Ascending aorta (tissue), 2 donors: ENCODE results near the gene CLCNKA. TPM values are rescaled to one million over a fixed set of nuclear protein-coding genes. Genes with fewer than 3 reads are reported as not detected.
"Not testable (repeated sequence)": the region's sequence is repeated elsewhere in the genome, so short reads cannot be mapped to it uniquely, and the experiment has no call there.

Experiments used
- DNase-seq, 2 donors: peaks; one replicate each; pipeline ENCODE4 v3.0.0-alpha.2; 2019; ENCODE audit warnings: low spot score in 2 of 2
- H3K27ac ChIP-seq, 2 donors: fragments of 200-600 bp; sonication (generic); one replicate each; pipeline ENCODE4 v1.5.1; 2016 to 2017; ENCODE audit warnings: mild to moderate bottlenecking in 1 of 2
- H3K27me3 ChIP-seq: fragments of 200-600 bp; sonication (generic); one replicate; pipeline ENCODE4 v1.5.1; 2017
- H3K36me3 ChIP-seq, 2 donors: fragments of 200-600 bp; sonication (generic); one replicate each; pipeline ENCODE4 v1.5.1; 2016
- H3K4me1 ChIP-seq, 2 donors: fragments of 200-600 bp; sonication (generic); one replicate each; pipeline ENCODE4 v1.5.1; 2016 to 2017; ENCODE audit warnings: mild to moderate bottlenecking in 1 of 2
- H3K4me3 ChIP-seq, 2 donors: fragments of 200-600 bp; sonication (generic); one replicate each; pipeline ENCODE4 v1.5.1; 2016 to 2017; ENCODE audit warnings: mild to moderate bottlenecking in 1 of 2
- H3K9me3 ChIP-seq, 2 donors: fragments of 200-600 bp; sonication (generic); one replicate each; pipeline ENCODE4 v1.5.1; 2016
- CTCF ChIP-seq, 3 experiments: fragments of 200-600 bp in 2 of 3; fragments of 450-650 bp in 1 of 3; sonication (generic) in 2 of 3; IDR thresholded peaks; one replicate each; pipeline ENCODE4 v1.5.1; 2016 to 2019; ENCODE audit warnings: antibody characterized with exemption in 3 of 3, mild to moderate bottlenecking in 1 of 3, moderate library complexity in 1 of 3
- intact Hi-C: fragments of 100-400 bp; cut with DNase I; formaldehyde crosslinking; loops from one replicate; pipeline ENCODE4 v1.15.1; 2023
- total RNA-seq: library from RNA; depleted of rRNA; stranded (reverse); fragments of >200 nt; gene quantifications from one replicate; pipeline ENCODE4 v1.1.0, GENCODE V29; 2016

The CLCNKA gene
- total RNA-seq, 1 donor from 2014 or later = not detected

DNA sequence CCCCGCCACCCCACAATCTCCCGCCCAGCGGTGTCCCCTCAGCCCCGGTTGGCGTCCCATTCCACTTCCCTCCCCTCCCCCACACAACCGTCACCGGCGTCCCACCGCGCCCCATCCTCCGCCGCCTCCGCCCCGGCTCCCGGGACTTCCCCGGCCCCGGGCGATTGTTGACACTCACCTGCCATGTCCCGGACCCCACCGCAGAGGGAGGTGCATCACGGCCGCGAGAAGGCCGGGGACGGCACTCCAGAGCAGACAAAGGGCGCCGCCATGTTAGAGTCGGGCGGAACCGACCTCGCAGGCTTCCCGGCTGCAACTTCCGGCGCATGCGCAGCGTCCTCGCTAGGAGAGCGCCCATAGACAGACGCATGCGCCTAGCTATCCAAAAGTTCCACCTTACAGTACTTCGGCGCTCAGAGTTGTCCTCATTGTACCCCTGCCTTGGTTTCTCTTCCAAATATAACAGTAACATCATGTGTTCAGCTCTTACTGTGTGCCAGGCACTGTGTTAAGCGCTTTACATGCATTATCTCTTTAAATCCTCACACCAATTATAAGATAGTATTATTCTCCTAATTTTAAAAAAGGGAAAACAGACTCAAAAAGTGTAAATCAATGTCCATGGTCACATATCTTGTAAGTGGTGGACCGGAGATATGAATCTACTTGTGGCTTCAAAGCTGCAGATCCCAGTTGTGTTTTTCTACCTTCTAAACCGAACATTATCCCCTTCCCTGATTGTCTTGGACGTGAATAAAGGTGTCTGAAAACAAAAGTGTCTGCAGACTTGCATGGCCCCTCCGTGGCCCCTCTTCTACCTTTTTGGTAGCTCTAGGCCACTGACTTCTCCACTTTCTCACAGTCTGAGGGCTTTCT is 45.8 kb upstream of the CLCNKA start, which contains the start of gene ZBTB17:
TSS of gene ZBTB17 (minus strand) at position 297 of the 876 bp plus-strand sequence. CDS start 27,606 bp downstream, outside the sequence.
- peak in 1 of 3 experiments; percentile 6 for TF ChIP-seq CTCF (IDR thresholded peaks at IDR 0.05)
- Histone ChIP-seq H3K4me1 (peaks cover 5 to 14% of the 10 kb centered on the region in 2 donors), H3K27me3 (no peaks in the 10 kb centered on the region), H3K4me3 (peak within 1 kb of the TSS; percentile 81 to 84), H3K9me3 (no peaks in the 10 kb centered on the region), H3K27ac (peak within 1 kb of the TSS; percentile 77 to 80), H3K36me3 (peaks cover 8 to 13% of the 10 kb centered on the region in 2 donors)
- DNase-seq = peak; percentile 69 to 96
- intact Hi-C loops = loop anchor here (2.0 kb wide), 1 partner anchor 25 kb away; no protein-coding TSS in a partner anchor

DNA sequence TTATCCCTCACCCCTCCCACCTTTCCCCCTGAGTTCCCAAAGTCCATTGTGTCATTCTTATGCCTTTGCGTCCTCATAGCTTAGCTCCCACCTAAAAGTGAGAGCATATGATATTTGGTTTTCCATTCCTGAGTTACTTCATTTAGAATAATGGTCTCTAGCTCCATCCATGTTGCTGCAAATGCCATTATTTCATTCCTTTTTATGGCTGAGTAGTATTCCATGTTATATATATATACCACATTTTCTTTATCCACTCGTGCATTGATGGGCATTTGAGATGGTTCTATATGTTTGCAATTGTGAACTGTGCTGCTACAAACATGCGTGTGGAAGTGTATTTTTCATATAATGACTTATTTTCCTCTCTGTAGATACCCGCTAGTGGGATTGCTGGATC is 43.9 kb upstream of the CLCNKA start:
- H3K27me3 ChIP-seq, H3K27ac ChIP-seq, H3K36me3 ChIP-seq, H3K9me3 ChIP-seq, DNase-seq, H3K4me3 ChIP-seq: not testable (repeated sequence)
- intact Hi-C loops = loop anchor here (2.0 kb wide), 1 partner anchor 27 kb away; no protein-coding TSS in a partner anchor
- peaks cover 5 to 14% of the 10 kb centered on the region in 2 donors for H3K4me1 ChIP-seq

GRCh38 chr1:15981679-15982078 is 40.2 kb upstream of the CLCNKA start:
- Histone ChIP-seq H3K36me3 (no peaks in the 10 kb centered on the region), H3K27me3 (no peaks in the 10 kb centered on the region), H3K4me3 (no peak overlapping the region), H3K4me1 (no peaks in the 10 kb centered on the region), H3K27ac (no peak overlapping the region), H3K9me3 (no peaks in the 10 kb centered on the region)
- no peak for TF ChIP-seq CTCF (IDR thresholded peaks at IDR 0.05)
- intact Hi-C loops = no loop called here
- DNase-seq = no peak

- intact Hi-C loops = no loop called here
- no peak for TF ChIP-seq CTCF (IDR thresholded peaks at IDR 0.05)
- Histone ChIP-seq H3K4me1 (no peaks in the 10 kb centered on the region), H3K27ac (no peak overlapping the region), H3K36me3 (no peaks in the 10 kb centered on the region), H3K9me3 (no peaks in the 10 kb centered on the region), H3K27me3 (no peaks in the 10 kb centered on the region), H3K4me3 (no peak overlapping the region)
- no peak for DNase-seq
Measured at GRCh38 chr1:15983275-15983674, 38.6 kb upstream of the CLCNKA start.

DNA sequence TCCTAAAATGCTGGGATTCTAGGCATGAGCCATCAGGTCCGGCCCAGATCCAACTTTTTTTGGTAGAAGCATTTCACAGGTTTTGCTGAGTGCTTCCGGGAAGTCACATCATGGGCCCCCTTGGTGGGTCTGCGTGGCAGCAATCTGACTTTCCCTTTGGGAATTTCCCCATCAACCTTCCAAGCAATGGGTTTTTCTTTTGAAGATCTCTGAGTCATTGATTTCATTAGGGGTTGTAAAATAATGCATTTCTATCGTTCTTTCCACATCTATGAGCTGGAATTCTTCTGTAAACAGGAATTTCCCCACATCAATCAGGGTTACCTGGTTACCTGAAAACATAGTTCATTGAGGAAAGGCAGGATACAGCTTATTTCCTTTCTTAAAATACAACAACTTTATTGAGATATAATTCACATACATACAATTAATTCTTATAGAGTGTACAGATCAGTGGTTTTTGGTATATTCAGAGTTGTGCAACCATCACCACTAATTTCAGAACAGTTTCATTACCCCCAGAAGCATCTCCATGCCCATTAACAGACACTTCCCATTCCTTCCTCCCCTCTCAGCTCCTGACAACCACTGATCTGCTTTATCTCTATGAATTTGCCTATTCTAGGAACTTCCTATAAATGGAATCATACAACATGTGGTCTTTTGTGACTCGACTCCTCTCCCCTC is 36.1 kb upstream of the CLCNKA start:
- no peak for DNase-seq
- no peak for TF ChIP-seq CTCF (IDR thresholded peaks at IDR 0.05)
- Histone ChIP-seq H3K27me3 (no peaks in the 10 kb centered on the region), H3K36me3 (no peaks in the 10 kb centered on the region), H3K4me3 (no peak overlapping the region), H3K4me1 (no peaks in the 10 kb centered on the region), H3K9me3 (no peaks in the 10 kb centered on the region), H3K27ac (no peak overlapping the region)
- intact Hi-C loops = no loop called here
